GM23338 (cell line): ENCODE measurements around the gene DHX34. TPM values are rescaled to one million over a fixed set of nuclear protein-coding genes. Genes with fewer than 3 reads are reported as not detected.

Source experiments
- ATAC-seq: fragments of 200-7000 bp; cut with Tn5 transposase; 3 replicates; pipeline ENCODE4 v1.9.1; 2020
- DNase-seq: peaks from one replicate; pipeline ENCODE4 v3.0.0-alpha.2; 2015; ENCODE audit warnings: low spot score
- H2AFZ ChIP-seq: fragments of 200-600 bp; sonication (generic); 2 replicates; pipeline ENCODE4 v1.8.0; 2016; ENCODE audit warnings: antibody characterized with exemption, mild to moderate bottlenecking, moderate library complexity
- H3F3A ChIP-seq: fragments of 200-600 bp; sonication (generic); replicated peaks from 2 replicates; pipeline ENCODE4 v1.8.0; 2017; ENCODE audit warnings: antibody characterized with exemption, mixed run types, low read depth
- H3K27ac ChIP-seq: fragments of 200-600 bp; sonication (generic); 2 replicates; pipeline ENCODE4 v1.6.1; 2016; ENCODE audit warnings: low read depth
- H3K27me3 ChIP-seq: fragments of 200-600 bp; sonication (generic); 2 replicates; pipeline ENCODE4 v1.8.0; 2016; ENCODE audit warnings: mild to moderate bottlenecking, mixed run types, moderate library complexity; ENCODE audit not compliant: insufficient read depth
- H3K36me3 ChIP-seq: fragments of 200-600 bp; sonication (generic); 2 replicates; pipeline ENCODE4 v1.8.0; 2016; ENCODE audit warnings: mild to moderate bottlenecking; ENCODE audit not compliant: insufficient read depth
- H3K4me1 ChIP-seq: fragments of 200-600 bp; sonication (generic); 2 replicates; pipeline ENCODE4 v1.8.0; 2016; ENCODE audit warnings: mild to moderate bottlenecking, moderate library complexity; ENCODE audit not compliant: insufficient read depth
- H3K4me2 ChIP-seq: fragments of 200-600 bp; sonication (generic); 2 replicates; pipeline ENCODE4 v1.7.1; 2017; ENCODE audit warnings: mixed run types
- H3K4me3 ChIP-seq: fragments of 200-600 bp; sonication (generic); 2 replicates; pipeline ENCODE4 v1.6.1; 2016; ENCODE audit warnings: mixed run types
- H3K79me2 ChIP-seq: fragments of 200-600 bp; sonication (generic); replicated peaks from 2 replicates; pipeline ENCODE4 v1.8.0; 2017; ENCODE audit warnings: mild to moderate bottlenecking; ENCODE audit not compliant: insufficient read depth
- H3K9me2 ChIP-seq: fragments of 200-600 bp; sonication (generic); 2 replicates; pipeline ENCODE4 v1.8.0; 2017; ENCODE audit not compliant: insufficient read depth
- H4K20me1 ChIP-seq: fragments of 200-600 bp; sonication (generic); replicated peaks from 2 replicates; pipeline ENCODE4 v1.8.0; 2017; ENCODE audit warnings: mild to moderate bottlenecking; ENCODE audit not compliant: insufficient read depth
- H3K27ac Mint-ChIP-seq: 2 replicates; pipeline ENCODE4 v1.8.0; 2020; ENCODE audit warnings: inconsistent platforms, mild to moderate bottlenecking, moderate library complexity, mixed read lengths
- H3K27me3 Mint-ChIP-seq: 3 replicates; pipeline ENCODE4 v1.8.0; 2022; ENCODE audit warnings: low read depth, mild to moderate bottlenecking, moderate library complexity, mixed read lengths, inconsistent platforms; ENCODE audit not compliant: insufficient read depth, poor library complexity
- H3K36me3 Mint-ChIP-seq: 3 replicates; pipeline ENCODE4 v1.8.0; 2021; ENCODE audit warnings: low read depth, mild to moderate bottlenecking, inconsistent platforms, moderate library complexity, mixed read lengths
- H3K4me1 Mint-ChIP-seq: 3 replicates; pipeline ENCODE4 v1.8.0; 2020; ENCODE audit warnings: mild to moderate bottlenecking, inconsistent platforms, mixed read lengths
- H3K4me3 Mint-ChIP-seq: 3 replicates; pipeline ENCODE4 v1.8.0; 2021; ENCODE audit warnings: moderate library complexity, mild to moderate bottlenecking, inconsistent platforms, mixed read lengths
- H3K9me3 Mint-ChIP-seq: 3 replicates; pipeline ENCODE4 v1.8.0; 2020; ENCODE audit warnings: moderate library complexity, mild to moderate bottlenecking, inconsistent platforms, mixed read lengths
- CREB1 ChIP-seq: fragments of 250-450 bp; sonication (Bioruptor Pico); IDR thresholded peaks from 2 replicates; pipeline ENCODE4 v1.5.0; 2020; ENCODE audit warnings: low read depth, mild to moderate bottlenecking, moderate library complexity
- CTCF ChIP-seq, 2 experiments: fragments of 200-600 bp in 1 of 2; sonication (generic) in 1 of 2; conservative IDR thresholded peaks; 2 replicates each; pipeline versions ENCODE4 v1.5.1 to v1.6.1; 2016 to 2017; ENCODE audit warnings: antibody characterized with exemption in 2 of 2, low read depth in 2 of 2, mild to moderate bottlenecking in 2 of 2, moderate library complexity in 1 of 2
- EZH2 ChIP-seq: fragments of 200-600 bp; sonication (generic); IDR thresholded peaks from one replicate; pipeline ENCODE4 v1.8.0; 2017; ENCODE audit warnings: antibody characterized with exemption, mild to moderate bottlenecking, low read depth; ENCODE audit not compliant: unreplicated experiment
- JUNB ChIP-seq: IDR thresholded peaks from one replicate; pipeline ENCODE4 v1.6.1; 2016; ENCODE audit warnings: antibody characterized with exemption; ENCODE audit not compliant: unreplicated experiment
- NANOG ChIP-seq: IDR thresholded peaks from 2 replicates; pipeline ENCODE4 v1.6.1; 2016; ENCODE audit warnings: antibody characterized with exemption, borderline replicate concordance
- POLR2AphosphoS5 ChIP-seq: IDR thresholded peaks from 2 replicates; pipeline ENCODE4 v1.6.1; 2016; ENCODE audit warnings: antibody characterized with exemption, low read depth
- STAT1 ChIP-seq: IDR thresholded peaks from one replicate; pipeline ENCODE4 v1.6.1; 2016; ENCODE audit warnings: antibody characterized with exemption; ENCODE audit not compliant: unreplicated experiment
- ZNF114 ChIP-seq: fragments of 250-450 bp; sonication (Bioruptor Pico); IDR thresholded peaks from 2 replicates; pipeline ENCODE4 v1.5.0; 2020; ENCODE audit warnings: mild to moderate bottlenecking, moderate library complexity
- ZNF331 ChIP-seq: fragments of 250-450 bp; sonication (Bioruptor Pico); IDR thresholded peaks from 2 replicates; pipeline ENCODE4 v1.5.0; 2020; ENCODE audit warnings: low read depth, mild to moderate bottlenecking, moderate library complexity
- polyA plus RNA-seq: library from polyadenylated mRNA; unstranded; fragments of >200 nt; fragmentation: Nextera tagmentation; extraction: Ambion mirVana; gene quantifications from 2 replicates; pipeline ENCODE4 v1.2.1, GENCODE V29; 2016
- total RNA-seq: library from RNA; depleted of rRNA; stranded (reverse); fragments of >200 nt; shearing (Covaris generic); gene quantifications from 2 replicates; pipeline ENCODE4 v1.2.3, GENCODE V29; 2014
- TF ChIP-seq, protein P1 (sequence below): IDR thresholded peaks from 2 replicates; pipeline ENCODE4 v1.6.1; 2016; ENCODE audit warnings: antibody characterized with exemption
- TF ChIP-seq, protein P2 (sequence below): fragments of 250-450 bp; sonication (Bioruptor Pico); IDR thresholded peaks from 2 replicates; pipeline ENCODE4 v1.5.0; 2020; ENCODE audit warnings: mild to moderate bottlenecking, moderate library complexity

Gene DHX34
- total and polyA plus RNA-seq, 2 experiments from 2014 or later: 16.3 to 50.1 TPM

- TF ChIP-seq CREB1 (CRISPR knock-in tag): no peak
- TF ChIP-seq ZNF114 (CRISPR knock-in tag): no peak
- no peak for TF ChIP-seq STAT1
- TF ChIP-seq, protein P1, sequence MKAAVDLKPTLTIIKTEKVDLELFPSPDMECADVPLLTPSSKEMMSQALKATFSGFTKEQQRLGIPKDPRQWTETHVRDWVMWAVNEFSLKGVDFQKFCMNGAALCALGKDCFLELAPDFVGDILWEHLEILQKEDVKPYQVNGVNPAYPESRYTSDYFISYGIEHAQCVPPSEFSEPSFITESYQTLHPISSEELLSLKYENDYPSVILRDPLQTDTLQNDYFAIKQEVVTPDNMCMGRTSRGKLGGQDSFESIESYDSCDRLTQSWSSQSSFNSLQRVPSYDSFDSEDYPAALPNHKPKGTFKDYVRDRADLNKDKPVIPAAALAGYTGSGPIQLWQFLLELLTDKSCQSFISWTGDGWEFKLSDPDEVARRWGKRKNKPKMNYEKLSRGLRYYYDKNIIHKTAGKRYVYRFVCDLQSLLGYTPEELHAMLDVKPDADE: no peak
Observed at GRCh38 chr19:47374876-47375693, 26.0 kb downstream of the DHX34 start (continued).

- Histone ChIP-seq H3F3A (no peaks in the 10 kb centered on the region), H3K36me3 (0 out of 2 replicates have a peak, but pooled peaks cover 9% of the 10 kb centered on the region), H3K27ac (no peak overlapping the region), H3K9me2 (no peaks in the 10 kb centered on the region), H3K4me2 (no peak overlapping the region), H3K79me2 (no peaks in the 10 kb centered on the region), H3K4me3 (no peak overlapping the region), H4K20me1 (peaks cover 5% of the 10 kb centered on the region; the same call in 1 of the 2 replicates), H2AFZ (no peak overlapping the region), H3K27me3 (no peaks in the 10 kb centered on the region), H3K4me1 (no peaks in the 10 kb centered on the region)
- Mint-ChIP-seq H3K4me1 (no peaks in the 10 kb centered on the region), H3K27me3 (peaks cover 7% of the 10 kb centered on the region), H3K27ac (no peak overlapping the region; the same call in 1 of the 2 replicates), H3K36me3 (peaks cover 61% of the 10 kb centered on the region), H3K4me3 (no peak overlapping the region), H3K9me3 (no peaks in the 10 kb centered on the region)
- DNase-seq: no peak
- no peak for ATAC-seq
- TF ChIP-seq JUNB (no peak), POLR2AphosphoS5 (no peak), ZNF114 (CRISPR knock-in tag) (no peak), EZH2 (no peak), CTCF (conservative IDR thresholded peaks at IDR 0.05; ENCODE audit: low read depth in 2 of 2) (no peak), CREB1 (CRISPR knock-in tag) (no peak), ZNF331 (no peak), STAT1 (no peak), NANOG (no peak)
- TF ChIP-seq, protein P2, sequence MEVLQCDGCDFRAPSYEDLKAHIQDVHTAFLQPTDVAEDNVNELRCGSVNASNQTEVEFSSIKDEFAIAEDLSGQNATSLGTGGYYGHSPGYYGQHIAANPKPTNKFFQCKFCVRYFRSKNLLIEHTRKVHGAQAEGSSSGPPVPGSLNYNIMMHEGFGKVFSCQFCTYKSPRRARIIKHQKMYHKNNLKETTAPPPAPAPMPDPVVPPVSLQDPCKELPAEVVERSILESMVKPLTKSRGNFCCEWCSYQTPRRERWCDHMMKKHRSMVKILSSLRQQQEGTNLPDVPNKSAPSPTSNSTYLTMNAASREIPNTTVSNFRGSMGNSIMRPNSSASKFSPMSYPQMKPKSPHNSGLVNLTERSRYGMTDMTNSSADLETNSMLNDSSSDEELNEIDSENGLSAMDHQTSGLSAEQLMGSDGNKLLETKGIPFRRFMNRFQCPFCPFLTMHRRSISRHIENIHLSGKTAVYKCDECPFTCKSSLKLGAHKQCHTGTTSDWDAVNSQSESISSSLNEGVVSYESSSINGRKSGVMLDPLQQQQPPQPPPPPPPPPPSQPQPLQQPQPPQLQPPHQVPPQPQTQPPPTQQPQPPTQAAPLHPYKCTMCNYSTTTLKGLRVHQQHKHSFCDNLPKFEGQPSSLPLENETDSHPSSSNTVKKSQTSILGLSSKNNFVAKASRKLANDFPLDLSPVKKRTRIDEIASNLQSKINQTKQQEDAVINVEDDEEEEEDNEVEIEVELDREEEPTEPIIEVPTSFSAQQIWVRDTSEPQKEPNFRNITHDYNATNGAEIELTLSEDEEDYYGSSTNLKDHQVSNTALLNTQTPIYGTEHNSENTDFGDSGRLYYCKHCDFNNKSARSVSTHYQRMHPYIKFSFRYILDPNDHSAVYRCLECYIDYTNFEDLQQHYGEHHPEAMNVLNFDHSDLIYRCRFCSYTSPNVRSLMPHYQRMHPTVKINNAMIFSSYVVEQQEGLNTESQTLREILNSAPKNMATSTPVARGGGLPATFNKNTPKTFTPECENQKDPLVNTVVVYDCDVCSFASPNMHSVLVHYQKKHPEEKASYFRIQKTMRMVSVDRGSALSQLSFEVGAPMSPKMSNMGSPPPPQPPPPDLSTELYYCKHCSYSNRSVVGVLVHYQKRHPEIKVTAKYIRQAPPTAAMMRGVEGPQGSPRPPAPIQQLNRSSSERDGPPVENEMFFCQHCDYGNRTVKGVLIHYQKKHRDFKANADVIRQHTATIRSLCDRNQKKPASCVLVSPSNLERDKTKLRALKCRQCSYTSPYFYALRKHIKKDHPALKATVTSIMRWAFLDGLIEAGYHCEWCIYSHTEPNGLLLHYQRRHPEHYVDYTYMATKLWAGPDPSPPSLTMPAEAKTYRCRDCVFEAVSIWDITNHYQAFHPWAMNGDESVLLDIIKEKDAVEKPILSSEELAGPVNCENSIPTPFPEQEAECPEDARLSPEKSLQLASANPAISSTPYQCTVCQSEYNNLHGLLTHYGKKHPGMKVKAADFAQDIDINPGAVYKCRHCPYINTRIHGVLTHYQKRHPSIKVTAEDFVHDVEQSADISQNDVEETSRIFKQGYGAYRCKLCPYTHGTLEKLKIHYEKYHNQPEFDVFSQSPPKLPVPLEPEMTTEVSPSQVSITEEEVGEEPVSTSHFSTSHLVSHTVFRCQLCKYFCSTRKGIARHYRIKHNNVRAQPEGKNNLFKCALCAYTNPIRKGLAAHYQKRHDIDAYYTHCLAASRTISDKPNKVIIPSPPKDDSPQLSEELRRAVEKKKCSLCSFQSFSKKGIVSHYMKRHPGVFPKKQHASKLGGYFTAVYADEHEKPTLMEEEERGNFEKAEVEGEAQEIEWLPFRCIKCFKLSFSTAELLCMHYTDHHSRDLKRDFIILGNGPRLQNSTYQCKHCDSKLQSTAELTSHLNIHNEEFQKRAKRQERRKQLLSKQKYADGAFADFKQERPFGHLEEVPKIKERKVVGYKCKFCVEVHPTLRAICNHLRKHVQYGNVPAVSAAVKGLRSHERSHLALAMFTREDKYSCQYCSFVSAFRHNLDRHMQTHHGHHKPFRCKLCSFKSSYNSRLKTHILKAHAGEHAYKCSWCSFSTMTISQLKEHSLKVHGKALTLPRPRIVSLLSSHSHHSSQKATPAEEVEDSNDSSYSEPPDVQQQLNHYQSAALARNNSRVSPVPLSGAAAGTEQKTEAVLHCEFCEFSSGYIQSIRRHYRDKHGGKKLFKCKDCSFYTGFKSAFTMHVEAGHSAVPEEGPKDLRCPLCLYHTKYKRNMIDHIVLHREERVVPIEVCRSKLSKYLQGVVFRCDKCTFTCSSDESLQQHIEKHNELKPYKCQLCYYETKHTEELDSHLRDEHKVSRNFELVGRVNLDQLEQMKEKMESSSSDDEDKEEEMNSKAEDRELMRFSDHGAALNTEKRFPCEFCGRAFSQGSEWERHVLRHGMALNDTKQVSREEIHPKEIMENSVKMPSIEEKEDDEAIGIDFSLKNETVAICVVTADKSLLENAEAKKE: no peak
- TF ChIP-seq, protein P1: no peak
Observed at GRCh38 chr19:47375694-47376588, 26.8 kb downstream of the DHX34 start.
